Measurements from ENCODE around the gene IDUA.

DNA sequence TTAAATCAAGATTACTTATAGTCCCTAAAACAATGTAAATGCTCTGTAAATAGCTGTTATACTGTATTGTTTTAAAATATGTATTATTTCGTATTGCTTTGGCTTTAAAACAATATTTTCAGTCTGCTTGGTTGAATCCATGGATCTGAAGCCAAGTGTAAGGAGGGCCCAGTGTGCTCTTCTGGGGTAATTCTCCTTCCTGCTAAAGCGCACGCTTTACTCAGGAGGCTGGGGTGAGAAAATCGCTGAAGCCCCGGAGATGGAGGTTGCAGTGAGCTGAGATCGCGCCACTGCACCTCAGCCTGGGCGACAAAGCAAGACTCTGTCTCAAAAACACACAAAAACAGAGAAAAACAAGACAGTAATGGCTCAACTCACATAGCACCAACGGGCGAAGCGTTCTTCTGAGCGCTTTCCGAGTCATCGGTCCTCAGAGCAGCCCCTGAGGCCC, 391 bp upstream of the IDUA start:
- TF ChIP-seq, protein P1, sequence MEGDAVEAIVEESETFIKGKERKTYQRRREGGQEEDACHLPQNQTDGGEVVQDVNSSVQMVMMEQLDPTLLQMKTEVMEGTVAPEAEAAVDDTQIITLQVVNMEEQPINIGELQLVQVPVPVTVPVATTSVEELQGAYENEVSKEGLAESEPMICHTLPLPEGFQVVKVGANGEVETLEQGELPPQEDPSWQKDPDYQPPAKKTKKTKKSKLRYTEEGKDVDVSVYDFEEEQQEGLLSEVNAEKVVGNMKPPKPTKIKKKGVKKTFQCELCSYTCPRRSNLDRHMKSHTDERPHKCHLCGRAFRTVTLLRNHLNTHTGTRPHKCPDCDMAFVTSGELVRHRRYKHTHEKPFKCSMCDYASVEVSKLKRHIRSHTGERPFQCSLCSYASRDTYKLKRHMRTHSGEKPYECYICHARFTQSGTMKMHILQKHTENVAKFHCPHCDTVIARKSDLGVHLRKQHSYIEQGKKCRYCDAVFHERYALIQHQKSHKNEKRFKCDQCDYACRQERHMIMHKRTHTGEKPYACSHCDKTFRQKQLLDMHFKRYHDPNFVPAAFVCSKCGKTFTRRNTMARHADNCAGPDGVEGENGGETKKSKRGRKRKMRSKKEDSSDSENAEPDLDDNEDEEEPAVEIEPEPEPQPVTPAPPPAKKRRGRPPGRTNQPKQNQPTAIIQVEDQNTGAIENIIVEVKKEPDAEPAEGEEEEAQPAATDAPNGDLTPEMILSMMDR (IDR thresholded peaks at IDR 0.05; ENCODE audit: insufficient read depth, low read length): no peak
- no peak for TF ChIP-seq POLR2AphosphoS5 (IDR thresholded peaks at IDR 0.05; ENCODE audit: low read depth)
- TF ChIP-seq, protein P2, sequence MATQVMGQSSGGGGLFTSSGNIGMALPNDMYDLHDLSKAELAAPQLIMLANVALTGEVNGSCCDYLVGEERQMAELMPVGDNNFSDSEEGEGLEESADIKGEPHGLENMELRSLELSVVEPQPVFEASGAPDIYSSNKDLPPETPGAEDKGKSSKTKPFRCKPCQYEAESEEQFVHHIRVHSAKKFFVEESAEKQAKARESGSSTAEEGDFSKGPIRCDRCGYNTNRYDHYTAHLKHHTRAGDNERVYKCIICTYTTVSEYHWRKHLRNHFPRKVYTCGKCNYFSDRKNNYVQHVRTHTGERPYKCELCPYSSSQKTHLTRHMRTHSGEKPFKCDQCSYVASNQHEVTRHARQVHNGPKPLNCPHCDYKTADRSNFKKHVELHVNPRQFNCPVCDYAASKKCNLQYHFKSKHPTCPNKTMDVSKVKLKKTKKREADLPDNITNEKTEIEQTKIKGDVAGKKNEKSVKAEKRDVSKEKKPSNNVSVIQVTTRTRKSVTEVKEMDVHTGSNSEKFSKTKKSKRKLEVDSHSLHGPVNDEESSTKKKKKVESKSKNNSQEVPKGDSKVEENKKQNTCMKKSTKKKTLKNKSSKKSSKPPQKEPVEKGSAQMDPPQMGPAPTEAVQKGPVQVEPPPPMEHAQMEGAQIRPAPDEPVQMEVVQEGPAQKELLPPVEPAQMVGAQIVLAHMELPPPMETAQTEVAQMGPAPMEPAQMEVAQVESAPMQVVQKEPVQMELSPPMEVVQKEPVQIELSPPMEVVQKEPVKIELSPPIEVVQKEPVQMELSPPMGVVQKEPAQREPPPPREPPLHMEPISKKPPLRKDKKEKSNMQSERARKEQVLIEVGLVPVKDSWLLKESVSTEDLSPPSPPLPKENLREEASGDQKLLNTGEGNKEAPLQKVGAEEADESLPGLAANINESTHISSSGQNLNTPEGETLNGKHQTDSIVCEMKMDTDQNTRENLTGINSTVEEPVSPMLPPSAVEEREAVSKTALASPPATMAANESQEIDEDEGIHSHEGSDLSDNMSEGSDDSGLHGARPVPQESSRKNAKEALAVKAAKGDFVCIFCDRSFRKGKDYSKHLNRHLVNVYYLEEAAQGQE (IDR thresholded peaks at IDR 0.05; ENCODE audit: insufficient replicate concordance, low read depth): no peak

Data from HL-60 (cell line).